H1 (cell line): ENCODE results near the gene ANKRD31. TPM values are rescaled to one million over a fixed set of nuclear protein-coding genes. Genes with fewer than 3 reads are reported as not detected.

Source experiments
- CTCF ChIA-PET: fragments of 300-600 bp; sonication (Branson Sonifier 250); formaldehyde crosslinking; loops from one replicate; lab custom pipeline; 2021; ENCODE audit not compliant: partially characterized antibody; lab: Charles Lee
- POLR2A ChIA-PET: fragments of 300-600 bp; sonication (Branson Sonifier 250); formaldehyde crosslinking; loops from one replicate; lab custom pipeline; 2021; ENCODE audit warnings: inconsistent platforms; ENCODE audit not compliant: partially characterized antibody; lab: Charles Lee
- DNase-seq, 2 experiments: peaks; one replicate each; pipeline versions ENCODE4 v3.0.0 to v3.0.0-alpha.2; 2010 to 2022; ENCODE audit warnings: low spot score in 2 of 2, low read depth in 1 of 2, mixed read lengths in 1 of 2
- FAIRE-seq: peaks from 2 replicates; lab custom pipeline; 2011; peaks lifted over from hg19 to GRCh38; lab: Jason Lieb, UNC
- H2AFZ ChIP-seq: 2 replicates; pipeline ENCODE4 v1.8.1; 2012; ENCODE audit warnings: low read length, inconsistent platforms
- H2AK5ac ChIP-seq: 2 replicates; pipeline ENCODE4 v1.6.1; 2013; ENCODE audit warnings: low read depth, low read length
- H2BK120ac ChIP-seq: replicated peaks from 2 replicates; pipeline ENCODE3; 2013; ENCODE audit warnings: low read depth, low read length, inconsistent platforms
- H2BK12ac ChIP-seq: 2 replicates; pipeline ENCODE4 v1.6.1; 2013; ENCODE audit warnings: low read depth, low read length
- H2BK15ac ChIP-seq: 2 replicates; pipeline ENCODE4 v1.6.1; 2013; ENCODE audit warnings: low read length
- H2BK20ac ChIP-seq: 2 replicates; pipeline ENCODE4 v1.6.1; 2013; ENCODE audit warnings: low read length
- H2BK5ac ChIP-seq: 2 replicates; pipeline ENCODE4 v1.6.1; 2013; ENCODE audit warnings: low read depth, low read length
- H3K14ac ChIP-seq: 2 replicates; pipeline ENCODE4 v1.6.1; 2013; ENCODE audit warnings: inconsistent platforms; ENCODE audit not compliant: insufficient read length
- H3K18ac ChIP-seq: 2 replicates; pipeline ENCODE4 v1.6.1; 2013; ENCODE audit warnings: low read length; ENCODE audit errors: extremely low read depth
- H3K23ac ChIP-seq: 2 replicates; pipeline ENCODE4 v1.6.1; 2013; ENCODE audit warnings: inconsistent platforms; ENCODE audit not compliant: insufficient read length
- H3K23me2 ChIP-seq: 2 replicates; pipeline ENCODE4 v1.6.1; 2013; ENCODE audit warnings: low read depth, low read length
- H3K27ac ChIP-seq: 2 replicates; pipeline ENCODE4 v1.6.1; 2011; ENCODE audit warnings: low read depth, low read length, inconsistent platforms
- H3K27me3 ChIP-seq, 4 experiments: replicated peaks in 1 of 4; 1 replicate in 1 of 4; 2 replicates in 3 of 4; pipeline versions ENCODE4 v1.6.1 to v1.8.1; 2011 to 2013; ENCODE audit warnings: low read length in 3 of 4, mild to moderate bottlenecking in 3 of 4, inconsistent platforms in 2 of 4, mixed read lengths in 2 of 4, moderate library complexity in 1 of 4; ENCODE audit not compliant: control insufficient read depth in 3 of 4, insufficient read depth in 3 of 4; ENCODE audit errors: extremely low read depth in 1 of 4
- H3K36me3 ChIP-seq, 4 experiments: 2 replicates each; pipeline versions ENCODE4 v1.6.1 to v1.8.1; 2011 to 2013; ENCODE audit warnings: mild to moderate bottlenecking in 4 of 4, low read length in 3 of 4, moderate library complexity in 2 of 4, control low read depth in 1 of 4, inconsistent platforms in 1 of 4; ENCODE audit not compliant: insufficient read depth in 4 of 4, control insufficient read depth in 2 of 4
- H3K4ac ChIP-seq: replicated peaks from 2 replicates; pipeline ENCODE3; 2013; ENCODE audit warnings: low read length, low read depth, mixed read lengths, inconsistent platforms; ENCODE audit not compliant: insufficient read length
- H3K4me1 ChIP-seq, 4 experiments: replicated peaks in 1 of 4; 1 replicate in 1 of 4; 2 replicates in 3 of 4; pipeline versions ENCODE4 v1.6.1 to v1.8.1; 2011 to 2013; ENCODE audit warnings: low read length in 3 of 4, inconsistent platforms in 2 of 4, mixed read lengths in 1 of 4; ENCODE audit not compliant: insufficient read depth in 4 of 4, control insufficient read depth in 3 of 4
- H3K4me2 ChIP-seq, 2 experiments: 2 replicates each; pipeline versions ENCODE4 v1.6.1 to v1.8.1; 2011 to 2013; ENCODE audit warnings: low read depth in 2 of 2, low read length in 2 of 2, control low read depth in 1 of 2, inconsistent platforms in 1 of 2, mild to moderate bottlenecking in 1 of 2; ENCODE audit not compliant: insufficient read depth in 1 of 2
- H3K4me3 ChIP-seq, 4 experiments: fragments of 200-600, 300-600 bp in 1 of 4; sonication (generic), shearing (Covaris generic), sonication (Bioruptor Twin) in 1 of 4; 2 replicates each; pipeline versions ENCODE4 v1.5.1 to v1.8.1; 2011 to 2016; ENCODE audit warnings: low read length in 4 of 4, low read depth in 3 of 4, control low read depth in 2 of 4, inconsistent platforms in 2 of 4, mild to moderate bottlenecking in 2 of 4, mixed read lengths in 1 of 4, moderate library complexity in 1 of 4; ENCODE audit not compliant: insufficient read depth in 2 of 4; ENCODE audit errors: extremely low read depth in 1 of 4
- H3K56ac ChIP-seq: replicated peaks from 2 replicates; pipeline ENCODE3; 2013; ENCODE audit warnings: low read depth, mild to moderate bottlenecking, mixed read lengths, low read length, inconsistent platforms; ENCODE audit not compliant: insufficient read length
- H3K79me1 ChIP-seq: 2 replicates; pipeline ENCODE4 v1.6.1; 2013; ENCODE audit warnings: low read depth, low read length, control low read depth
- H3K79me2 ChIP-seq, 2 experiments: 2 replicates each; pipeline versions ENCODE4 v1.6.1 to v1.8.1; 2012 to 2013; ENCODE audit warnings: low read length in 2 of 2, mild to moderate bottlenecking in 2 of 2, inconsistent platforms in 1 of 2; ENCODE audit not compliant: insufficient read depth in 2 of 2, control insufficient read depth in 1 of 2
- H3K9ac ChIP-seq, 4 experiments: replicated peaks in 1 of 4; 1 replicate in 1 of 4; 2 replicates in 3 of 4; pipeline versions ENCODE4 v1.6.1 to v1.8.1; 2011 to 2013; ENCODE audit warnings: low read depth in 3 of 4, low read length in 3 of 4, control low read depth in 2 of 4, mild to moderate bottlenecking in 2 of 4, moderate library complexity in 2 of 4, inconsistent platforms in 1 of 4; ENCODE audit errors: extremely low read depth in 1 of 4
- H3K9me3 ChIP-seq, 2 experiments: 2 replicates each; pipeline versions ENCODE4 v1.6.1 to v1.8.1; 2012 to 2013; ENCODE audit warnings: mild to moderate bottlenecking in 2 of 2, moderate library complexity in 2 of 2, control low read depth in 1 of 2, inconsistent platforms in 1 of 2, low read depth in 1 of 2, low read length in 1 of 2, mixed read lengths in 1 of 2; ENCODE audit not compliant: insufficient read depth in 2 of 2
- H4K20me1 ChIP-seq, 2 experiments: replicated peaks in 1 of 2; 2 replicates each; pipeline versions ENCODE3 to v1.8.1; 2011 to 2013; ENCODE audit warnings: inconsistent platforms in 2 of 2, low read length in 2 of 2, mild to moderate bottlenecking in 1 of 2; ENCODE audit not compliant: insufficient read depth in 2 of 2, control insufficient read depth in 1 of 2
- H4K5ac ChIP-seq: 2 replicates; pipeline ENCODE4 v1.6.1; 2013; ENCODE audit warnings: low read length, low read depth, mixed read lengths, inconsistent platforms; ENCODE audit not compliant: insufficient read length
- H4K8ac ChIP-seq: 2 replicates; pipeline ENCODE4 v1.8.0; 2013; ENCODE audit warnings: mild to moderate bottlenecking, moderate library complexity, low read length, inconsistent platforms; ENCODE audit not compliant: insufficient read depth; ENCODE audit errors: extremely low read depth
- H4K91ac ChIP-seq: replicated peaks from 2 replicates; pipeline ENCODE3; 2013; ENCODE audit warnings: low read length, mixed read lengths, inconsistent platforms; ENCODE audit not compliant: insufficient read length
- BRCA1 ChIP-seq: IDR thresholded peaks from 2 replicates; pipeline ENCODE4 v1.6.1; 2012; ENCODE audit warnings: low read depth, low read length, improper control_type of control experiment
- CBX8 ChIP-seq: fragments of 300-800, 300-1000 bp; sonication (generic); IDR thresholded peaks from 2 replicates; pipeline ENCODE4 v1.7.1; 2016; ENCODE audit warnings: low read depth, low read length, borderline replicate concordance
- CTBP2 ChIP-seq: IDR thresholded peaks from 2 replicates; pipeline ENCODE4 v1.7.0; 2011; ENCODE audit warnings: borderline replicate concordance, mild to moderate bottlenecking, moderate library complexity, mixed read lengths, low read length; ENCODE audit not compliant: insufficient read depth, insufficient read length
- EP300 ChIP-seq, 2 experiments: IDR thresholded peaks; 1 replicate in 1 of 2; 2 replicates in 1 of 2; pipeline ENCODE4 v1.6.1; 2011 to 2012; ENCODE audit warnings: low read depth in 2 of 2, low read length in 2 of 2, mild to moderate bottlenecking in 2 of 2, borderline replicate concordance in 1 of 2, inconsistent platforms in 1 of 2, moderate library complexity in 1 of 2
- GTF2F1 ChIP-seq: IDR thresholded peaks from 2 replicates; pipeline ENCODE4 v1.6.1; 2012; ENCODE audit warnings: low read depth, low read length, improper control_type of control experiment, borderline replicate concordance
- JUND ChIP-seq: IDR thresholded peaks from 2 replicates; pipeline ENCODE4 v1.6.1; 2011; ENCODE audit warnings: mild to moderate bottlenecking, improper control_type of control experiment, low read length
- KDM1A ChIP-seq: fragments of 200-600, 300-600 bp; sonication (generic); IDR thresholded peaks from 2 replicates; pipeline ENCODE4 v1.7.1; 2016; ENCODE audit warnings: mild to moderate bottlenecking, low read length, borderline replicate concordance
- POLR2AphosphoS5 ChIP-seq: IDR thresholded peaks from 2 replicates; pipeline ENCODE4 v1.6.1; 2011; ENCODE audit warnings: low read depth, low read length
- SIRT6 ChIP-seq: IDR thresholded peaks from one replicate; pipeline ENCODE4 v1.7.1; 2012; ENCODE audit warnings: low read length, inconsistent platforms
- SP4 ChIP-seq: IDR thresholded peaks from 2 replicates; pipeline ENCODE4 v1.6.1; 2012; ENCODE audit warnings: low read length, inconsistent platforms
- ZNF274 ChIP-seq: IDR thresholded peaks from 2 replicates; pipeline ENCODE4 v1.7.0; 2012; ENCODE audit warnings: low read length, borderline replicate concordance; ENCODE audit errors: extremely low read depth
- WGBS, 2 experiments: shearing (Covaris generic) in 1 of 2; methylation state at CpG; one replicate each; pipeline versions ENCODE4 v1.1.6 to v1.1.7; 2013 to 2015; ENCODE audit warnings: low lambda C conversion rate in 2 of 2, mixed read lengths in 2 of 2, inconsistent platforms in 1 of 2, low coverage in 1 of 2, missing lambda C conversion rate in 1 of 2; ENCODE audit not compliant: insufficient replicate concordance in 2 of 2, insufficient coverage in 1 of 2, insufficient read length in 1 of 2; ENCODE audit errors: extremely low coverage in 1 of 2, missing lambda C conversion rate in 1 of 2; 5-methylcytosine and 5-hydroxymethylcytosine counted together
- polyA plus RNA-seq, 7 experiments: library from polyadenylated mRNA; depleted of rRNA in 3 of 7; stranded (reverse) in 5 of 7; unstranded in 2 of 7; fragments of >200 nt in 5 of 7; fragments of 200-250 nt in 2 of 7; gene quantifications; 1 replicate in 5 of 7; 2 replicates in 1 of 7; 4 replicates in 1 of 7; pipeline versions ENCODE4 v1.2.1 to v1.2.3, GENCODE V29; 2011 to 2013; ENCODE audit warnings: missing spikeins in 2 of 7, mixed read lengths in 2 of 7
- total RNA-seq: library from RNA; stranded (reverse); fragmentation: NEBNext Ultra II Directional; extraction: Animal tissue kit (Norgen Biotek cat#: 25700); gene quantifications from 2 replicates; pipeline ENCODE4 v1.2.1, GENCODE V29; 2021
- TF ChIP-seq, protein P1 (sequence below): IDR thresholded peaks from 2 replicates; pipeline ENCODE4 v1.6.1; 2012; ENCODE audit warnings: low read length, inconsistent platforms

ANKRD31 gene
- total and polyA plus RNA-seq, 2 of the 8 experiments (the other 6 are each of a cell fraction or from before 2014, with no cell fraction given), result 0.05 to 0.06 TPM

DNA sequence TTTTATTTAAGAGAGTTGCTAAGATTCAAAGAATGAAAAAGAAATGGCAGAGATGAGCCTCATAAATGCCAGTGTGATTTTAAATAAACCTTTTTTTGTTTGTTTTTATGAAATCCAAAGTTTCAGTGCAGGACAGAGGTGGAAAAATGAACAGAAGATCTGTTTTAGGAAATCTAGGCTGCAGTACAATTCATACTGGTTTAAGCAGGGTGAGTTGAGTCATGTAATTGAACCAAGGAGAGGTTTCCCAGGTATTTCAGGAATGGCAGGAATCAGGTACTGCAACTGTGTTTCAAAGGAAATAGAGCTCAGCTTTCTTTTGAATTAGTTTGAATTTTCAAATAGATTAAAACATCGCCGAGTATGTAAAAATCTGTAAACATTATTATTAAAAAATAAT, 3.0 kb upstream of the ANKRD31 start:
- no peak overlapping the region for H3K9ac ChIP-seq
- H4K5ac ChIP-seq, result no peak overlapping the region
- no peak for DNase-seq
- H2BK20ac ChIP-seq, result no peak overlapping the region
- POLR2A ChIA-PET, result interaction anchor here (0.7 to 1.1 kb wide), 3 partner anchors 16 to 183 kb away, joined by 3 read pairs; no protein-coding TSS in a partner anchor
- peaks cover 2% of the 10 kb centered on the region for H3K23me2 ChIP-seq
- H3K27ac ChIP-seq, result no peak overlapping the region
- H4K8ac ChIP-seq, result no peak overlapping the region
- no peak overlapping the region for H4K91ac ChIP-seq
- no peak overlapping the region for H3K14ac ChIP-seq
- H3K56ac ChIP-seq, result no peak overlapping the region
- FAIRE-seq, result peak; percentile 90
- WGBS, 2 experiments, result 43% methylated on average over 2 of the region's 2 CpGs; no CpG with 5 or more reads in 1 of the 2 experiments
- H2AFZ ChIP-seq, result 0 out of 2 replicates have a peak overlapping the region, but pooled peaks have one; percentile 89
- no peak overlapping the region for H2BK120ac ChIP-seq
- H3K18ac ChIP-seq, result no peak overlapping the region
- H2BK15ac ChIP-seq, result no peak overlapping the region
- H4K20me1 ChIP-seq, result no peaks in the 10 kb centered on the region
- H2BK5ac ChIP-seq, result no peak overlapping the region
- no peak overlapping the region for H3K4me2 ChIP-seq
- H3K36me3 ChIP-seq, result no peaks in the 10 kb centered on the region
- H3K9me3 ChIP-seq, result no peaks in the 10 kb centered on the region
- no peak overlapping the region for H2AK5ac ChIP-seq
- H3K79me1 ChIP-seq, result no peaks in the 10 kb centered on the region
- CTCF ChIA-PET, result interaction anchor here (0.7 to 1.0 kb wide), 2 partner anchors 22 to 299 kb away, joined by 3 to 4 read pairs; no protein-coding TSS in a partner anchor
- H3K27me3 ChIP-seq, result no peaks in the 10 kb centered on the region
- no peak overlapping the region for H3K4ac ChIP-seq
- no peak overlapping the region for H3K23ac ChIP-seq
- peak overlapping the region in 1 of 4 experiments; percentile 28; a peak in 1 of 8 replicates for H3K4me3 ChIP-seq
- no peaks in the 10 kb centered on the region for H3K79me2 ChIP-seq
- H3K4me1 ChIP-seq, result peaks cover 7 to 16% (median 12%) of the 10 kb centered on the region in 4 experiments
- no peak overlapping the region for H2BK12ac ChIP-seq
- TF ChIP-seq CBX8, result no peak
- TF ChIP-seq KDM1A, result no peak
- TF ChIP-seq BRCA1, result no peak
- TF ChIP-seq EP300 (IDR thresholded peaks at IDR 0.05; ENCODE audit: borderline replicate concordance in 1 of 2, low read depth in 2 of 2, low read length in 2 of 2), result peak in 1 of 2 experiments; percentile 44; a peak in 1 of 3 replicates
- TF ChIP-seq GTF2F1, result no peak
- no peak for TF ChIP-seq POLR2AphosphoS5
- TF ChIP-seq SP4, result no peak
- TF ChIP-seq SIRT6, result no peak
- no peak for TF ChIP-seq ZNF274
- no peak for TF ChIP-seq CTBP2
- peak; percentile 62; the same call in 1 of the 2 replicates for TF ChIP-seq JUND
- TF ChIP-seq, protein P1, sequence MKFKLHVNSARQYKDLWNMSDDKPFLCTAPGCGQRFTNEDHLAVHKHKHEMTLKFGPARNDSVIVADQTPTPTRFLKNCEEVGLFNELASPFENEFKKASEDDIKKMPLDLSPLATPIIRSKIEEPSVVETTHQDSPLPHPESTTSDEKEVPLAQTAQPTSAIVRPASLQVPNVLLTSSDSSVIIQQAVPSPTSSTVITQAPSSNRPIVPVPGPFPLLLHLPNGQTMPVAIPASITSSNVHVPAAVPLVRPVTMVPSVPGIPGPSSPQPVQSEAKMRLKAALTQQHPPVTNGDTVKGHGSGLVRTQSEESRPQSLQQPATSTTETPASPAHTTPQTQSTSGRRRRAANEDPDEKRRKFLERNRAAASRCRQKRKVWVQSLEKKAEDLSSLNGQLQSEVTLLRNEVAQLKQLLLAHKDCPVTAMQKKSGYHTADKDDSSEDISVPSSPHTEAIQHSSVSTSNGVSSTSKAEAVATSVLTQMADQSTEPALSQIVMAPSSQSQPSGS, result no peak
